Measurements from ENCODE around the gene PRR7.

Gene PRR7

DNA sequence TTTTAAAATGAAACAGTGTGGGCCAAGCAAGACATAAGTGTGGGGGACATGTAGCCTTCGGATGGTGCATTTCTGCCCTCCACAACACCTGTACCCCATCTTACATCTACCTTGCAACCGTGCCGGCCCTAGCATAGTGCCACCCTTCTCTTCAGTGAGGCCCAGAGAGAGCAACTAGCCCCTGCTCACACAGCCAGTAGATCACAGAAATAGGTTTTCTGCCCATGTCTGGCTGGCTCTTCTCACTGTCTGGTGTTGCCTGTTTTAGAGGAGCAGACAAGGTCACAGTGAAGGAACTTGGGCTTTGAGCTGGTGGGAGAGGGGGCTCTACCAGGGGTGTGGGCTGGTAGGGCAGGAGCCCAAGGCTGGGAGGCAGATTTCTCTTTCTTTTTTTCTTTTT lies 39.6 kb downstream of the PRR7 start:
- DNase-seq, result no peak

DNA sequence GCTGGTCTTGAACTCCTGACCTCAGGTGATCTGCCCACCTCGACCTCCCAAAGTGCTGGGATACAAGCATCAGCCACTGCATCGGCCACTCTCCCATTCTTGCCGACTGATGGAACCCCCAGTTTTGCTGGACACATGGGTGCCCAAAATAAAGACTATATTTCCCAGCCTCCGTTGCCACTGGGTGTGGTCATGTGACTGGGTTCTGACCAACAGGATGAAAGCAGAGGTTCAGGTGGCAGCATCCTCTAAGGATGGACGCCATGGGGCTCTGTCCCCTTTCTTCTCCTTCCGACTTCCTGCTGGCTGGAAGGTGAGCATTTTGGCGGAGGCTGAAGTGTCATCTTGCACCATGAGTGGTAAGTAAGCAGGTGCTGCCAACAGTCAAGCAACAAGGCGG lies 40.5 kb downstream of the PRR7 start:
- DNase-seq, result no peak

DNA sequence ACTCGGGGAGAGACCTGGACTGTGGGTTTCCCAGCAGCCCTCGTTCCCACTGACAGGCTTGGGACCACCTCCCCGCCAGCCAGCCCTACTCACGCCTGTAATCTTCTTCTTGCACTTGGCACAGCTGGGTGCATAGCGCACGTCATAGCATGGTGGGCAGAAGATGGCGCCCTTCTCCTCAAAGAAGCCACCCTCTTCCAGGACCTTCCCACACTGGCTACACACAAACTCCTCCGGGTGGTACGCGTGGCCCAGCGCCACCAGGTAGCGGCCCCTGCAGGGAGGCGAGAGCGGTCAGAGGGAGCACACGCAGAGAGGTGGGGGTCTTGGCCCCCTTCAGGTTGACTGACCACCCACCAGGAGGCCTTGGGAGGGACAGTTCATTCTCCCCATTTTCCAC lies 41.4 kb downstream of the PRR7 start:
- DNase-seq, result no peak

DNA sequence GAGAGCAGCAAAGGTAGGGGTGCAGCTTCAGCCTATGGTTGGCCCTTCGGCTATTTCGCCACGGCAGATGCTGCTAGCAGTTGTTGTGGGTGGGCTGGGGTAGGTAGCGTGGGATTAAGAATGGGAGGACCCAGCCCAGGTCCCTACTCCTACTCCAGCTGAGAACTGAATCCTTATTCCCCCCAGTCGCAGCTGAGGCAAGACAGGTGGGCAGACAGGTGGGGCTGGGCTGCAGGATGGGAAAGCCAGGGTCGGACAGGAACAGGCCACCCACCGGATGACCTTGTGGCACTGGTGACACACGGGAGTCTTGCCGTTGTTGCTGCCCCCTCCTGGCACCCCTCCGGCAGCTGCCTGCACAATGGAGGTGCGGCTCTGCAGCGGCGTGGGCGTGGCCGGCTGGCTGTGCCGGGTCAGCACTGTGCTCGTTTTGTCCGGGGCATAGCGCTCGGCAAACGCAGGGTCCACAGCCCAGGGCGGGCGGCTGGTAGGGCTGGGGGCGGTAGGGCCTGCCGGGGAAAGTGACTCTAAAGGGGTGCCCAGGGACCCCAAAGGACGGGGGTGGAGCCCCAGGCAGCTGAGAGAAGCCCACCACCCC lies 42.6 kb downstream of the PRR7 start:
- DNase-seq, result no peak

DNA sequence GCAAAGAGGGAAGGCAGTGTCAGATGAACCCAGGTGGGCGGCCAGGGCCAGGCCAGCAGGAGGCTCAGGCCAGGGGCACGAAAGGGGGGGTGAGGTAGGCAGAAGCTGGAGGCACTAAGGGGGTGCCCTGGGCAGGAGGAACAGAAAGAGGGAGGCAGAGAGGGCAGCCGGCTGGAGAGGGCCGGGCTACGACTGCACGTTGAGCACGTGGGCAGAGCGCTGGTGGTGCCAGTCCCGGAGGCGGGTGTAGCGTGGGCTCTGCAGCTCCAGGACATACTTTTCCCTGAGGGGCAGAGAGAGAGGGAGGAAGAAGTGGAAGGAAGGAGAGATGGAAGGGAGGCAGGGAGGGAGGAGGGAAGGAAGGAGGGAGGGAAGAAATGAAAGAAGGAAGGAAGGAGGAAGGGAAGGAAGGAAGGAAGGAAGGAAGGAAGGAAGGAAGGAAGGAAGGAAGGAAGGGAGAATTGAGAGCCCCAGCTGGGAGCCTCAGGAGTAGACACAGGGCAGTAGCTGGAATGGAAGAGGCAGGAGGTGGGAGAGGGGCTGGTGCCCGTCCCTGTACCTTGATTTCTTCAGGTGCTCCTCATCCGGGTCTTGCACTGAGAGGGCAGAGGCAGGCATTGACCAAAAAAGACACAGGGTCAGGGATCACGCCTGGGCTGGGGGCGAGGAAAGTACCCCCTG lies 43.8 kb downstream of the PRR7 start:
- DNase-seq, result no peak

DNA sequence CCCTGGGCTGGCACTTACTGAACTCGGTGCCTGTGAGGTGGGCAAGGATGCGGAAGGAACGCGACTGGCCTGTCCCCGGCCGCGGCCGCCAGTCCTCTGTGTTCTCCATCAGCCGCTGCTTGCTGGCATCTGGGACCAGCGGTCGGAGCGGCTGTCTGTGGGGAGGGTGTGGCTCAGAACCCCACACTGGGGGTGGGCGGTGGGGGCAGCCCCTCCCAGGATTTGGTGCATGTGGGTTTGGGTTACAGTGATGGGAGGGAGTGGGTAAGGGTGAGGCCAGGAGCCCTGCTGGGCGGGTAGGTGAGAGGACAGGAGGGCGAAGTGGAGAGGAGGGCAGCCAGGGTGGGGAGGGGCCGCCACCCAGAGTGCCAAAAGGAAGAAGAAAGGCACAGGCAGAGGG lies 44.4 kb downstream of the PRR7 start:
- no peak for DNase-seq

DNA sequence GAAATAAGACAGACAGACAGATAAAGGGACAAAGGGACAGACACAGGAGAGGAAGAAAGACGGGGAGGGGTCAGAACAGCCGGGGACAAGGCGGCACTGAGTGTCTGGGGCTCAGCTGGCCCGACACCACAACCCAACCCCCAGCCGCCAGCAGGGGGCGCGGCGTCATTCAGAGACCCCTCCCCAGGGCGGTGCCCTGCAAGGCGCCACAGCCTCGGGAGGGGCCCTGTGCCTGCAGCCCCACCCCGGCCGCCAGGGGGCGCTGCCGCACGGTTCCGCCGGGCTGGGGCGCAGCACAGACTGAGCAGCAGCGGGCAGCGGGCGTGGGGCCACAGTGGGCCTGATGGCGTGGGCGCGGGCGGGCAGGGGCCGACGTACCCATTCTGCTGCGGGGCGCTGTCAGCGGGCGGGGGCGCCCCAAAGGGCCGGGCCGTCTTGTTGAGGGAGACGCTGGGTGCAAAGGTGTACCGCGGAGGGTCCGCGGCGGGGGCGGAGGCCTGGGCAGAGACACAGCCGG lies 44.9 kb downstream of the PRR7 start:
- DNase-seq, result no peak

DNA sequence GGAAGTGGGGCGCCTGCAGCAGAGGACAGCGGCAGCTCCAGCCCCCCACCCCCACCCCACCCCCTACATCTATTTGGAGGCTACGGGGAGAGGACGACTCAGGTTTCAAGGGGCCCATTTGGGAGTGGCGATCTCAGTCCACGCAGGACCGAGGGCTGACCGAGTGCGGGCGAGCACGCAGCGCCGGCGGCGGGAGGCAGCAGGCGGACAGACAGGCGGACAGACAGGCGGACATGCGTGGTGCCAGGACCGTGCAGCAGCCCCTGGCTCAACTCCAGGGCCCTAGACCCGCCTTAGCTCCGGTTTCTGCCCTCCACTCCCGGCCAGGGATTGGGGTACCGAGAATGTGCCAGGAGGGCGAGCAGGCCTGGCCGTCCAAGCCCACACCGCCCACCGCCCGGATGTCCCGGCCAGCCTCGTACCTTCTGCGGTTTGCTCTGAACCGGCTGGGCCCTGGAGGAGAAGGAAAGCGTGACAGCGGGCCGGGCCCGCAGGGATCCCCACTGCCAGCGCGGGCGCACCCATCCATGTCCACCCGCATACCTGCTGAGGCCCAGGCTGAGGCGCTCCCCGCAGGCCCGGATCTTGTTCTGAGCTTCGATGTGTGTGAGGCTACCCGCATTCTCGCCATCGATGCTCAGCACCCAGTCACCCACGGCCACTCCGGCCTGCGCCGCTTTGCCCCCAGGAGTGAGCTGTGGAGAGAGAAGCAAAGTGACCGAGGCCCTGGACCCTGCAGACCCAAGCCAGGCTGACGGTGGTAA lies 45.6 kb downstream of the PRR7 start:
- no peak for DNase-seq

DNA sequence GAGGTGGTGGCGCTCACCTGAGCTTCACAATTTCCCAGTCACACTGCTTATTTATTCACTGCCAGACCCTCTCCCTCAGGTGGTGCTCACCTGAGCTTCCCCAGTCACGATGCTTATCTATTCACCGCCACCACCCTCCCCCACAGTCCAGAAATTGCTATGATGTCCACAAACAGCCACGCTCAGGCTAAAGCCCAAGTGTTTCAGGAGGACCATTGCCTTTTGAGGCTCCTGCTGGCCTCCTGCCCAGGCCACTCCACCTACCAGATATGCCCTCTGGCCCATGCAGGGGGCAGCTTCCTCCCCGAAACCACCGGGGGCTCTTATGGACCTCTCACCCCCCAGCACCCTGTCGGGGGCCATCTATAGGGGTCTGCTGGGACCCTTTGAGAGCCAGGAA lies 46.2 kb downstream of the PRR7 start:
- no peak for DNase-seq

DNA sequence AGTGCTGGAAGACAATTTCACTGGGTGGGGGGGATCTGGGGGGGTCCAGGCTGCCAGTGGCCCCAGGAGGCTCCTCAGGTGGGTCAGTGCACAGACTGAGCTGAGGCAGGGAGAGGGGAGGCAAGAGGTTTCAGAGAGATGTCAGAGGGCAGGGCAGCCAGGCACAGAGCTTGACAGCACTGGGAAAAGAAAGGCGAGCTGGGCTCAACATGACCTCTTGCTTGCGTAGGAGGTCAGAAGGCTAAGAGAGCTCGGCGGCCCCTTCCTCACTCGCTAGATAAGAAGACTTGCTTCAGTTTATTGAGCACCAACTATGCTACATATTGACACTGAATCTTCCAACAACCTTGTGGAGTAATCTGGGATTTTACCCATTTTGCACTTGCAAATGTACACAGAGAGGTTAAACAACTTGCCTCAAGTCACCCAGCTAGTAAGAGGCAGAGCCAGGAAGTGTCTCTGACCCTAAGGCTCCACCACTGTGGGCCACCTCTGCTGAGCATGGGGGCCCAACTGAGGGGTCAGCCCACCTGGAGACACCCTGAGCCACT lies 47.3 kb downstream of the PRR7 start:
- DNase-seq, result no peak

DNA sequence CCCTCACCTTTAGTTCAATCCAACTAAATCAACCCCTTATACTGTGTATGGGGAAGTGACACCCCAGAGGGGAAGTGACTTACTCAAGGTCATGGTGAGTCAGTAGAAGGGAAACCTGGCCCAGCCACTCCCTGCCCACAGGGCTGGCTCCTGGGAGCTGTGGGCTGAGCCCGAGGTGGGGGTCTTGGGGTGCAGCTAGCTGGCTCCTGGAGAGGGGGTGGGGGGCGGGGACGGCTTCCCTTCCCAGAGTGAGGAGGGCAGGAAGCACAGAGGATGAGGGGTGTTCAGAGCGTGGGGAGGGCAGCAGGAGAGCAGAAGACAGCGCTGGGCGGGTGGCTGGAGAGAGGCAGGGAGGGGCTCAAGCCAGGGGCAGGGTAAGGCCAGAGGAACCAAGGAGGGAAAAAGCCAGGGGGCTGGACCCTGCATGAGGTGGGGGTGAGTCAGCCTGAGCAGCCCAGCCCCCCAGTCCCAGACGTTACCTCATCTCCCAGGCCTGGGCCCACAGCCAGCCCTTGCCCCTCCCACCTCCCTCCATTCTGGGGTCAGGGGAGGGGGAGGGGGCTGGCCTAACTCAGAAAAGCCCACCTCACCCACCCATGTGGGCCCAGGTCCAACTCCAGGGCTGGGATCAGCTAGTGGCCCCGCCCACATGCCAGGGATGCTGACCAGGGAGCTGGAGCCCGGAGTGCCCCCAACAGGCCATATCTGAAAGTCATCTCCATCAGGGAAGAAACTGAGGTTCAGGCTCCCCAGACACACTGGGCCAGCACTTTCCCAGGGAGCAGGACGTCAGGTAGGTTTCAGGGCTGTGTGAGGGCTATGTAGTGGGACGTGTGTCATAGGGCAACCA lies 48.0 kb downstream of the PRR7 start:
- DNase-seq, result no peak

DNA sequence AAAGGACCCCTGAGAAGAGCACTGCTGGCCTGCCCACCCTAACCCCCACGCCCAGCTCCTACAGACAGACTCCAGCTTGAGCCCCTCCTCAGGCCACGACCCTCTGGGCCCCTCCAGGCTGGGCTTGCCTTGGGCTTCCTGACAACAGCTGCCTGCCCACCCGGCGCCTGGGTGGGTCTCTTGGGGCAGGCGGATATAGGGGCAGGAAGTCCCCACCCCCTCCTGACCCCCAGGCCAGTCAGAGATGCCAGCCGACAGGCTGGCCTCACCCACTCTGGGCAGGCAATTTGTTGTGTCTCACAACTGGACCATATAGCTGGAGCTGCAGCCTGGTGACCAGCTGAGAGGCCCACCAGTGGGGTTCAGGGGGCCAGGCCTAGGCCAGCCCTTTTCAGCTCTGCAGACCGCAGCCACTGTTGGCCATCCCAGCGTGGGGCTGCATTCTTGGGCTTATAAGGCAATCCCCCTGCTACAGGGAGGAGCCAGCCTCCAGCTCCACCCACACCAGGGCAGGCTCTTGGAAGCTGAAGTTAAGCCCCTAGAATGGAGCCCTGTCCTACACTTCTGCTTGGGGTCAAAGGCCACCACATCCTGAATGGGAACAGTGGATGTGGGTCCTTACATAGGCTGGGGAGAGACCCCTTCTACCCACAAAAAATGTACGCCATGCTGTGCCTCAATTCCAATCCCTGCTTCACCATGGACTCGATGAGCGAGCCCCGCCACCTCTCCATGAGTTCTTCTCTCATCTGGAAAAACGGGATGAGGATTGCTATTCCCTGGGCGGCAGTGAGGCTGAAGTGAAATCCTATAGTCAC lies 48.8 kb downstream of the PRR7 start:
- DNase-seq, result no peak

DNA sequence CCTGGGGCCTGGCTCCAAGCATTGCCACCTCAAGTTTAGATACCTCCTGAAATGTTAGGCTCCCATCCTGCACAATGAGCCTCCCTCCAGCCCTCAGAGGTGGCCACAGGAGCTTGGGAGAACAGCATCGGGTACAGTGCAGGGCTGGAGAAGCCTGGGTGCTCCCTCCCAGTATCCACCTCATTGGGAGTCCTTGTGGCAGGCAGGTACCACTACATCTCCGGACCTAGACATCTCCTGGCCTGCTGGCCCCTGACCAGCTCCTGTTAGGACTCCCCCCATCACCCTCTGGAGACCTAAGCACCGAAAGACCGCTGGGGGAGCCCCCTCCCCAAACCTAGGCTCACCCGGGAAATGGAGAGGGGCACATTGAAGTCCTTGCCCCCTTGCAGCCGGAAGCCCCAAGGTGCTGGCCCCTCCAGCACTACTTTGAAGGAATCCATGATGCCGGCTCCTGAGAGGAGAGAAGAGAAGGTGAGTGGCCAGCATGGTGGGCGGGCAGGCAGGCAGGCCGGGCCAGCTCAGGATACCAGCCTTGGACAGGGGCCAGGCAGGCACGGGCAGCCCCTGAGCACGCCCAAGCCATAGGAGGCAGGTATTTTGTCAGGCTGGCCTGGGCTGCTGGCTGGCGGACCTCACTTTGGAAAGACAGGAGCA lies 49.6 kb downstream of the PRR7 start:
- DNase-seq, result no peak

DNA sequence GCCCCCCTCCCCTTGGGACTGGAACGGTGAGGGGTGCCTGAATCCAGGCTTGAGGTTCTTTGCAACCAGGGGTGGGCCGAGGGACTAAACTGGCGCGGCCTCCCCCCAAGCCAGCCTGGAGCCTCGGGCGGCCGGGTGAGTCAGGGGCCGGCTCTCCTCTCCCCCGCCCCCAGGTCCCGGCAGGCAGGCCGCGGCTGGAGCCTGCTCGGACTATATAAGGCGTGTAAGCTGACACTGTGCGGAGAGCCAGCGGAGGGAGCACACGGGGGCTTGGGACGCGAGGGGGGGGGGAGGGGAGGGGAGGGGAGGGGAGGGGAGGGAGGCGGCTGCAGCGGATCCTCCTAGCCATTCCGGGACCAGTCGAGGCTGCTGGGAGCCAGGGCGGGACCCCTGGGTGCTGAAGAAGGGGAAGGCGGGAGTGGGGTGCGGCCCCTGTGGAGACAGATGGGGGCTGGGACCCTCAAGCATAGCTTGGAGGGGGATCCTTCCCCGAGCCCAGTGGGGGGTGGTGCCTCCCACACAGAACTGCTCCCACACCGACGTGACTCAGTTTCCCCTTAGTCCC lies 50.2 kb downstream of the PRR7 start:
- no peak for DNase-seq

DNA sequence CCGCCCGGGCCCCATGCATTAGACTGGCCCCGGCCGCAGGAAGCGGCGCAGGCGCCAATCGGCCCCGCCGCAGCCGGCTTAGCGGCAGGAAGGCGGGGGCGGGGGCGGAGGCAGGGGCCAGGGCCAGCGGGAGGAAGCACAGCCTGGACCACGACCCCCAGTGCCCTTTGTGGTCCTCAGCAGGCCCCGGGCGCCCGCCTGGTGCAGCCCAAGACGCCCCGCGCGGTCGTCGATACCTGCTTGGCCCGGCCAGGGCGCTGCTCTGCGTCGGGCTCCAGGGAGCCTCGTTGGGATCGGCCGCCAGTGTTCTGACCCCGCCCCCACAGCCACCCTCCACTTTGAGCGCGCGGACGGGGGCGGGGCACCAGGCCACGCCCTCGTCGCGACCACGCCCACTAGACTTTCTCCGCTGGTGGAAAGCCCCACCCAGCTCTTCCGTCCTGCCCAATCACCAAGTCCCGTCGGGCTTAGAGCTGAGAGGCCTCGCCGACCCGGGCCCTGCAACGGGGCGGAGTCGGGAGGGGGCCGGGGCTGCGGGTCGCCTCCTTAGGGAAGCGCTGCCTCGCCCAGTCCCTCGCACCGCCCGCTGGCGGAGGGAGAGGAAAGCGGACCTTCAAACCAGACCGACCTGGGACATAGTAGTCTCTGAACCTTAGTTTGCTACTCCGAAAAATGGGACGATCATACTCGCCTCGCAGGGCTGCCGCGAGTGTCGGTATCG lies 50.8 kb downstream of the PRR7 start, which contains the start of gene PDLIM7:
PDLIM7 (minus strand) TSS at position 313 of the 721 bp plus-strand sequence. CDS start 1,092 bp downstream, outside the sequence.
- DNase-seq, result peak; percentile 94 to 95

DNA sequence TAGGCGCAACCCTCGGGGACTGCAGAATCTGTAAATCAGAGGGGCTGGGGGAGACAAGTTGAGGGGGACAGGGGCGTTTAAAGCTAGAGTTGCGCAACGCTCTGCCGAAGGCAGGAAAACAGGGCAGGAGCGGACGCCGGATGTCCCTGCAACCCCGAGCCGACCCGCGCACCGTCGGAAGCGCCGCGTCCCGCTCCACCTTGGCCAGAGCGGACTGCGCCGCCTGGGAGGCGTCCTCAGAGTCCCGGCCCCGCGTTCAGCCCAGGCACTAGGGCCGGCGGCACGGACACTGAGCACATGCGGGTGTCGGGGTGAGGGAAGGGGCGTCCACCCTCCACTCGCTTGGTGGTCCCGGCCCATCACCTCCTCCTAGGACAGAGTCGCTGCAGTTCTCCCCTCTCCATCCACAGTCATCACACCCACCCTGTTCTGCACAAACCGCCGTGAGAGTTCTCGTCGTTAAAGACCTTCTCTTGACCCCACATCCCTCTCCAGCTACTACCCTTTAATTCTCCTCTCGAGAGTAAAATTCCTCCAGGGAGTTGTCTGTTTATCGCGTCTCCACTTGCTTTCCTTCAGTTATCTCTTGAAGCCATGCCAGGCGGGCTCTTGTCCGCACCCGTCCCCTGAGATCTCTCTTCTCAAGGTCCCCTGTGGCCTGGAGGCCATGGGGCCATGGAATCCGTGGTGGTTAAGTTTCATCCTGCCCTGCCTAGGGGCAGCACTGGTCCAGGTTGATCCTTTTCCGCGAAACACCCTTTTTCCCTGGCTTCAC lies 51.6 kb downstream of the PRR7 start:
- no peak for DNase-seq

DNA sequence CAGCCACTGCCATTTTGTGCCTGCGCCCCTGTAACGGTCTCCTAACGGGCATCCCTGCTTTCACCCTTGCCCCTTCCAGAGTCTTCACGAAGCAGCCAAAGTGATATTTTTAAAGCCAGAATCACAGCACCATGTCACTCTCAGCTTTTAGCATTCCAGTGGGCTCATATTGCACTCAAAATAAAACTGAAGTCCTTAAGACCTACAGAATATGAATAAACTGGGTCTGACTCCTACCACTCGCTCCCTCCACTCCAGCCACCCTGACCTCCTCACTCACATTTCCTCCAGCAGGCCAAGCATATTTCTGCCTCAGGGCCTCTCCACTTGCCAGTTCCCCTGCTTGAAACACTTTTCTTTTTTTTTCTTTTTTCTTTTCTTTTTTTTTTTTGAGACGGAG lies 53.2 kb downstream of the PRR7 start:
- DNase-seq, result no peak

DNA sequence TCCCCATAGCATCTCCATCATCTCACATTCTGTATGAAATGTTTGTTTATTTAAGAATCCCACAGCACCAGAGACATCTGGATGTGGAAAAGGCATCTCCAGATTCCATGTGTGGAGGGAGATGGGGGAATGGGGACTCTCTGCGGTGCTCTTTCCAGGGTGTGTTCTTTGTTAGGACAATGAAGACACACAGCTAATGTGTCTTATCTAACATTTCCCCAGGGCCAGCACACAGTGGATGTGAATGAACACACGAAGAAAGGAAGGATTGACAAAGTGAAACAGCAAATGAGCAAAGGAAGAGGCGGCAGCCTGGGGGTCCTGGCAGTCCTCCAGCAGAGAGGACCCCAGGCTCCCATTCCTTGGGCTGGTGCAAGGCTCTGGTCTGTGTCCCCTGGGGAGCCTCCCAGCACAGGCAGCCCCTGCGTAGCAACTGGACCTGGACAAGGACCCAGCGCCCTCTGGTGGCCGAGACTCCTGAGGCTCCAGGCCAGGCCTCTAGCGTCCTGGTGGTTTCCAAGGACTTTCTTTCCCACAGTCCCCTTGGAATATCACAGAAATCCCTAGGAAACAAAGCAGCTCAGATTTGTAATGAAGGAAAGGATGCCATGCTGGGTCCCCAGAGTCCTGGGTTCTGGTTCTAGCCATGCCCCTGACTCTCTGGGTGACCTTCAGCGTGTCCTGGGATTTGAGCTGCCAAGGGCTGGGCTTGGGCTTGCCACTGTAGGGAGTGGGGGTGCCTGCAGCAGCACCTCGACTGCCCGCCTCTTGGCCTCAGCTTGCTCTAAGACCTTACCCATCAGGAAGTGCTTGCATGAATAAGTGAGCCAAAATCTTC lies 54.3 kb downstream of the PRR7 start:
- peak; percentile 85 to 88 for DNase-seq

Measured in activated CD4-positive, alpha-beta T cell treated with anti-CD3 and anti-CD28 coated beads for 4 hours (primary cell).